NCI-H2227 (cell line): Measurements from ENCODE around the gene WSB2.
"Not testable (repeated sequence)": the region's sequence is repeated elsewhere in the genome, so short reads cannot be mapped to it uniquely, and the experiment has no call there.

Experiments
- DNase-seq: peaks from one replicate; lab custom pipeline; 2025; ENCODE audit not compliant: unreplicated experiment; lab: John Stamatoyannopoulos, UW

The WSB2 gene

DNA sequence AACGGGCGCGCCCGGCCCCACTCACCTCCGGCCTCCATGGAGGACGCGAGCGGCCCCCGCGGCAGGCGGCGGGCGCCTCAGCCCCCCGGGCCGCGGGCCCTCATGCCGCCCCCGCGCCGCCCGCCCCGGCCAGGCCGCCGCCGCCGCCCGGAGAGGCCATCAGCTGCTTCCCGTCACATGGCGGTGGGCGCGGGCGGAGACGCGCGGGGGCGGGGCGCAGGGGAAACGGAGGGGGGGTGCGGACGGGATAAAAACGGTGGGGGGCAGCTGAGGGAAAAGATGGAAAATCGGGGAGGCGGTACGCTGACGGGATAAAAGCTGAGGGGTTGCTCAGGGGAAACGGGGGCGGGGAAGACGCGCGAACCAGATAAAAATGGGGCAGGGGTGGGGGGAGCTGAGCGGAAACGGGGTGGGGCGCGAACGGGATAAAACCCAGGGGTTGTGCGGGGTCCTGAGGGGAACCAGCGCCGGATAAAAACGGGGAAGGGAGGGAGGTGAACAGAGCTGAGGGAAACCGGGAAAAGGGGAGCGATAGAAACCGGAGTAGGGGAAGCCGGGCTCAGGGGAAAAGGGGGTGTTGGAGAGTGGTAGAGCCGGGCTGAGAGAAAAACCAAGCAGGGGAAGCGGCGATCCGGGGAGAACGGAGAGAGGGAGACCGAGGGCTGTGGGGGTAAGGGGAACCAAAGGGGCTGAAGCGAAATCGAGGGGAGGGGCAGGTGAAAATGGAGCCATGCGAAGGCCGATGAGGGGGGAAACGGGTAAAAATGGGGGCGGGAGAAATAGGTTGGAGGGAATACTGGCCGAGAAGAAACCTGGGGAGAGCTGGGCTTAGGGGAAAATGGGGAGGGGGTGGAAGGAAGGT, at the start of gene WSB2:
TSS of gene WSB2 (minus strand) at position 169 of the 862 bp plus-strand sequence. CDS start at position 38, 131 bp downstream.
- peak; percentile 83 for DNase-seq

DNA sequence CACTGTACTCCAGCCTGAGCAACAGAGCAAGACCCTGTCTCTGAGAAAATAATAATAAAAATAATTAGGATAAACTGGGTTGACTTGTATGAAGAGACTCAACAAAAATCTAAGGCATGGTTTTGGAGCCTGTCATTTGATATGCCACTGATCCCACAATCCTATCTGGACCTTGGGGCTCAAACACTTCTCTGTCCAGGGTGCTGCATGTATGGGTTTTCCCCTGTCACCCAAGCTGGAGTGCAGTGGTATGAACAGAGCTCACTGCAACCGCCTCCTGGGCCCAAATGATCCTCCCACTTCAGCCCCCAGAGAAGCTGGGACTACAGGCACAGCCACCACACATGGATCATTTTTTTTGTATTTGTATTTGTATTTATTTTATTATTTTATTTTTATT, 48.1 kb upstream of the WSB2 start:
- no peak for DNase-seq

DNA sequence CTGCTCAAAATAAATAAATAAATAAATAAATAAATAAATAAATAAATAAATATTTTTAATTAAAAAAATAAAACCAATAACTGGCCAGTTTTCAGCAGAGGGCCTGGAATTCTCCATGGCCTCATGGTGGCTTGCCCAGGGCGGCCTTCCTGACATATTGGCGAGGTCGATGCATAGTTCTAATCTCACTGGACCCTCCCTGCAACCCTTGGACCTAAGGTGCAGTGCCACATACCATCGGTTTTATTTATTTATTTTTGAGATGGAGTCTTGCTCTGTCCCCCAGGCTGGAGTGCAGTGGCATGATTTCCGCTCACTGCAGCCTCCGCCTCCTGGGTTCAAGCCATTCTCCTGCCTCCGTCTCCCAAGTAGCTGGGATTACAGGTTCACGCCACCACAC, 46.7 kb upstream of the WSB2 start:
- DNase-seq, result no peak

DNA sequence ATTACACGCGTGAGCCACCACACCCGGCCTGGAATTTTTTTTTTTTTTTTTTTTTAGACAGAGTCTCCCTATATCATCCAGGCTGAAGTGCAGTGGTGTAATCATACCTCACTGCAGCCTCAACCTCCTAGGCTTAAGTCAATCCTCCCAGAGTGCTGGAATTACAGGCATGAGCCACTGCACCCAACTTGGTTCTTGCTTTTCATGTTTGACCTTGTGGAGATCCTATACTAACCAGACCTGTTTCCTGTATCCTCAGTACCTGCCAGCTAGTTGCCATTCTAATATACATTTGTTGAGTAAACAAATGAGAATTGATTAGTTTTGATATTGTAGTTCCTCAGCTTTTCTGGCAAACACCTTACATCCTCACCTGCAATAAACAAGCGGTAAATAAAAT, 46.0 kb upstream of the WSB2 start:
- DNase-seq, result no peak

DNA sequence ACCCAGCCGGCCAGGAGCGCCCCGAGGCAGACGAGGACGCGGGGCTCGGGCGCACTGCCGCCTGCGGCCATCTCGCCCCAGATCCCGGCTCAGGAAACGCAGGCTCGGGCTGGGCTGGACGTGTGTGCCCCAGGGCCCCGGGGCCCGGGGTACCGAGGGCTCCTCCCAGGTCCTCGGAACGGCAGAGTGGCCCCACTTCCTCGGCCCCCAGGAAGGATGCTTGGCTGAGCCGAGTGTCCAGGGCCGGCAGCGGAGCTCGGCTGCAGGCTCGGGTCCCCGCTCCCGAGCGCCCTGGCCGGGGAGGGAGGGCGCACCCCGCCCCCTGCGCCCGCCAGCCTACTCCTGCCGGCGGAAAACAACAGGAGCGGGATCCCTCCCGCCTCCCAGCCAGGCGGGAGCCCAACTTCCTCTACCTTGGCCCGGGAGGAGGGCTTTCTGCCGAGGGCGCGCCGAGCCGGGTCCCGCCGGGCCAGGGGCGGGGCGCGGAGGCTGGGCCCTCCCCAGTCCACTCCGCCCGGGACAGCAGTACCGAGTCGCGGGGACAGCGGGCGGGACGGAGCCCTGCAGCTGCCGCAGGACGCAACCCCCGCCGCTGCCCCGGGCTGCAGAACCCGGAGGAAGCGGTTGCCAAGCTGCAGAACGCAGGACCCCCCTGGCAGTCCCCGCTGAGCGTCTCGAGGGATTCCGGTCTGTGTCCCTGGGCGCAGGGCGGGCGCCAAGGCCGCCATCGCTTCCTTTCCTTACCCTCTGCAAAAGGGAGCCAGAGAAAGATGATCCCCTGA, 42.8 kb upstream of the WSB2 start, which contains the start of gene VSIG10:
TSS of gene VSIG10 (minus strand) at position 411 of the 782 bp plus-strand sequence. CDS start at position 71, 340 bp downstream.
- peak; percentile 78 for DNase-seq

DNA sequence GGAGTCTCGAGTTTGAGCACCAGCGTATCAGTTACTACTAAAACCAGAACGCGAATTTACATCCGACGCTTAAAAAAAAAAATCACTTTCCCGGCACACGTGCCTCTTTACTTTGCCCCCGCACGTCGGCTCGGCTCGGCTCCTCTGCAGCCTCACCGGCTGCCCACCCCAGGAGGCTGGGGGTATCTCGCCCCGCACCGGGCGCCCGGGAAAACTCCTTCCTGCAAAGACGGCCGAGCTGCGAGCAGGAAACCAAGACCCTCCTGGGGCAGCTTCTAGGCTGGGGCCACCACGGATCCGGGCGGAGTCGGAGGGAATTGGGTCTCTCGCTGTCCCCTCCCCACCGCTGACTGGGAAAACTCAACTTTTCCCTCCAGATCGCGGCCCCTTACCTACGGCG, 42.2 kb upstream of the WSB2 start:
- peak; percentile 57 for DNase-seq

DNA sequence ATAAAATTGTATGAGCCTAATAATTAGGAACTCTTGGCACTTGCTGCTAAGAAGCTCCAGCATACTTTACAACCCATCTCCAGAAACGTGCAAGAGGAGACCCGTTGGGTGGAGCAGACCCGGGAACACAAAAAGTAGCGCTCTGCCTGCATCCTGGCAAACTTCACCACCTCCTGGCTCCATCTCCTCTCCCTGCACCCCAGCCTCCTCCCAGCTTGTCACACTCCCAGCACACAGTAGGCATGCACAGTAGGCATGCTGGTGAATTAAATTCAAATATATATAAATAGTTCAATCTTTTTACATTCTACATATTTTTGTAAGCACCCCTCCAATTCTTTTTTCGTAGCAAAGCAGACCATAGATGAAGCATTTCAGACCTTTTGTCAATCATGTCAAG, 41.6 kb upstream of the WSB2 start:
- DNase-seq, result no peak

DNA sequence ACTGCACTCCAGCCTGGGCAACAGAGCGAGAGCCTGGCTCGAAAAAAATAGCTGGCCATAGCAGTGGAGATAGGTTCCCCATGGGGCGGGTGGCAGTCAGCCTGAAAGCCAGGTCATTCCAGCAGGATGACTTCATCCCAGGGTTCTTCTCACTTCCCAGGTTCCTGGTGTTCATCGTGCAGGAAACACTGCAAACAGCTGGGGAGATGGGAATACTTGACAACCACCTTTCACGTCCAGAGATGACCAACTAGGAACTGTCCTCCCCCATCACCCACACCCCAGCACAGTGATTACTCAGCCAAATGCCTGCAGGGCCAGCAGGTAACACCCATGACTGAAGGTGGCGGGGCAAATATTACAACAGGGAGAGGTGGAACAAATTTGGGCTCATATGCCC, 41.1 kb upstream of the WSB2 start:
- no peak for DNase-seq

DNA sequence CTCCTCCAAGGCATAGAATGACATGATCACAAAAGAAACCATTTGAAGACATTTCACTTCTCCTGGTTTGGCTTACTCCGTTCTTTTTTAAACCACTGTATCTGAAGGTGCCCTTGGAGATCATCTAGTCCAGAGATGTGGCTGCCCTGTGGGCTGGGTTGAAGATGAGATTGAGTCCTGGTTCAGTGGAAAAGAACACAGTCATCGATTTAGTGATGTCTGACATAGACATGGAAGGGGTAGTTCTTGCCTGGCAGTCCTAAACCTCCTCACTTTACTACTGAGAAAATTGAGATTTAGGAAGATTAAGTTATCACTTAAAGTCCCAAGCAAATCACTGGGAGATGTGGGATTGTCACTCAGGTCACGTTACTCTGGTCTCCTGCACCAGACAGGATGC, 40.1 kb upstream of the WSB2 start:
- no peak for DNase-seq

DNA sequence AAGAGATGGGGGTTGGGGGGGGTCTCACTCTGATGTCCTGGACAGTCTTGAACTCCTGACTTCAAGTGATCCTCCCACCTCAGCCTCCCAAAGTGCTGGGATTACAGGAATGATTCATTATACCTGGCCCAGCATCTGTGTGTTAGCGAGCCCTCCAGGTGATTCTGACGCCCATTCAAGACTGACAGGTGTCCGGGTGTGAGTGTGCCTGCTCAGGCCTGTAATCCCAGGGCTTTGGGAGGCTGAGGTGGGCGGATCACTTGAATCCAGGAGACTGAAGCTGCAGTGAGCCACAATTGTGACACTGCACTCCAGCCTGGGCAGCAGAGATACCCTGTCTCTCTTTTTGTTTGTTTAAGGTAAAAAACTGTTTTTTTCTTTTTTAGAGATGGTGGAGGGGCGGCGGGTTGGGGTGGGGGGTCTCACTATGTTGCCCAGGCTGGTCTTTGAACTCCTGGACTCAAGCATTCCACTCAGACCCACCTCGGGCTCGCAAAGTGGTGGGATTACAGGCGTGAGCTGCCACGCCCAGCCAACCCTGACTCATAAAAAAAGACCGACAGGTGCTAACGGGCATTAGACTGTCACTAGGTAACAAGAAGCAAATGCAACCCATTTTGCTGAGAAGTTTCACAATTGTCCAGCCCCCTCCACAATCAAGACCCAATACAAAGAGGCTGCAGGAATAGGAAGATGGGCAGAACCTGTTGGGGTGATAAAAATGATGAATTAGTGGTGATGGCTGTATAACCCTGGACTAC, 38.1 kb upstream of the WSB2 start:
- DNase-seq, result no peak

DNA sequence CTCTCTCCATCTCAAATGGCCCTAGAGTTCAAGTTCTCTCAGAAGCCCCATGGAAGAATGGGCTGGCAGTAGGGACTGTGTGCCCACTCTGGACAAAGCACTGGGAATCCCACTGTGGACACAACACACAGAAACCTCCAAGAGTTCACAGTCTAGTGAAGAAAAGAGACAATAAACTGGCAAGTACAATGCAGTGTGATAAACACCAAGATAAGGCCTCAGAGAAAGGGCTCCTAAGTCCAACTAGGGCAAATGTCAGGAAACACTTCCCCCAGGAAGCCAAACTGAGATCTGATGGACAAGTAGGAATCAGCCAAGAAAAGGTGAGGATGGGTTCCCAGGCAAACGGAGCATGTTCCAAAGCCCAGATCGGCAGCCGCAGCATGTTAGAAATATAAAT, 37.4 kb upstream of the WSB2 start:
- DNase-seq, result no peak

DNA sequence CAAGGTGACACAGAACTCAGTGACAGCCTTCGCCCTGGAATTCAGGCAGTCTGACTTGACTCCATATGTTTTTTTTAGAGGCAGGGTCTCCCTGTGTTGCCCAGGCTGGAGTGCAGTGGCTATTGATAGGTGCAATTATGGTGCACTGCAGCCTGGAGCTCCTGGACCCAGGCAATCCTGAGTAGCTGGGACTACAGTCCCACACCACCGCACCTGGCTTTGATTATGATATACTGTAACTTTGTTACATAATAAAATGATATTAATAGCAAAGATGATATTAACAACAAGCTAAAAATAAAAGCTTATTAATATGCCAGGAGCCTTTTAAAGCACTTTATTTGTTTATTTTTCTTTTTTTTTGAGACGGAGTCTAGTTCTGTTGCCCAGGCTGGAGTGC, 33.1 kb upstream of the WSB2 start:
- no peak for DNase-seq

DNA sequence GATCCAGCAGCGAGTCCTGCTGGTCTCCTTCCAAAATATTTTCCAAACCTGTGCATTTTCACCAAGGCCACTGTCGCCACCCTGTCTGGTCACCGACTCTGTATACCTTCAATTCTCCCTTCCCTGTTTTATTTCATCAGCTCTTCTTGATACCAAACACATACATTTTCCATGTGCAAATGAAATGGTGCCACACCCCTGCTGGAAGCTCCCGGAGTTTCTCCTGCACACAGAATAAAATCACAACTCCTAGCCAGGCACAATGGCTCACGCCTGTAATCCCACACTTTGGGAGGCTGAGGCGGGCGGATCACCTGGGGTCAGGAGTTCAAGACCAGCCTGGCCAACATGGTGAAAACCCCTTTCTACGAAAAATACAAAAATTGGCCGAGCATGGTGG, 28.8 kb upstream of the WSB2 start:
- no peak for DNase-seq

DNA sequence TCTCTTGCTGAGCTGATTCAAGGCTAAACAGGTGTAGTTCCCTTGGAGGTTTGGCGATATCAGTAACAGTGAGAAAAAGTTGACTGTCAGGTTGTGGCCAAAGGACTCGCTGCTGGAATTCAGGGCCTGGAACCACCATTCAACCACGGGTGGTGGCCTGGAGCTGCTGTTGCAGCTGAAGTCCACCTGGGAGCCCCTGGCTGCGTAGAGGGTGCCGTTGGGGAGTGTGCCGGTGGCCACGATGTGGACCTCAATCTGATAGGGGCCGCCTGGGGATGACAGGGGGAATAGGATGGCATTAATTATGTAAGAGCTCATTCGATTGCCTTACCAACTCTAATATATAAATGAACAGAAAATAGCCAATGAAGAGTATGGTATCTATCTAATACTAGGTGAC, 21.2 kb upstream of the WSB2 start:
- DNase-seq, result no peak

DNA sequence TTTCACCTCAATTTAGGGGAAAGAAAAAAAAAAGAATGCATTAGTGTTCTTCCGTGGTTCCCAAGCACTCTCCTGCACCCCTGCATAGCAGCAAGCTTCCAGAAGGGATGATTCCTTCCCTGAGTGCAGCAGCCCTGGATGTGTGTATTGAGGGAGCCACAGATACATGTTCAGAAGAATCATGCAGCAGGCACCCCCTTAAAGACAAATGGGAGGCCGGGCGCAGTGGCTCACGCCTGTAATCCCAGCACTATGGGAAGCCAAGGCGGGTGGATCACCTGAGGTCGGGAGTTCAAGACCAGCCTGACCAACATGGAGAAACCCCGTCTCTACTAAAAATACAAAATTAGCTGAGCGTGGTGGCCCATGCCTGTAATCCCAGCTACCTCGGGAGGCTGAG, 20.5 kb upstream of the WSB2 start:
- DNase-seq, result not testable (repeated sequence)

DNA sequence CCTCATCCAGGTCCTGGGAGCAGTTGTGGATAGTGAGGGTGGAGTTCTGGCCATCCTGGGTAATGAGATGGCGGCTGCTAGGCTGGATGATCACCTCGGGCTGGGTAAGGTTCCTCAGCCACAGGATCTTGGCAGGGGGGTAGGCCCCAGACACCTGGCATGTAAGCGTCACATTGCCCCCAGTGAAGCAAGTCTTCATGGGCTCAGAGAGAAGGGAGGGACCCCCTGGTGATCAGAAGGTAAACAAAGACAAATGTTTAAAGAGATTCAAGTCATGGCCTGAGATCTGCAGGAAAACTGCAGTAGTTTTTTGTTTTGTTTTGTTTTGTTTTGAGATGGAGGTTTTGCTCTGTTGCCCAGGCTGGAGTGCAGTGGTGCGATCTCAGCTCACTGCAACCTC, 12.8 kb upstream of the WSB2 start:
- DNase-seq, result no peak

DNA sequence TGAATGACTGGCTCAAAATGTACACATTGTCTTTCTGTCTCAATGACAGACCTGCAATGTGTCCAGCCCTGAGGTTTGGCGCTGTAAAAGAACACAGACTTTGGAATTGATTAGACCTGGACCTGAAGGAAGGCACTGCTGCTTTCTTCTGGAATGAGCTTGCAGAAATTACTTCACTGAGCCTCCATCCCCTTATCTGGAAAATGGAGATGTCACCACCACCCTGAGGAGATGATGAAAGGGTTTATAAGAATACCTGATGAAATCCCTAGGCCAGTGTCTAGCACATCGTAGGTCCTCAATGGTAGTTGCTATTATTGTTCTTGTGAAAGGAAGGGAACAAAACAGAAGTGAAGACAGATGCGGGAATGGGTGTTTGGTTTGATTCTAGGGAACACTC, 9.7 kb upstream of the WSB2 start:
- no peak for DNase-seq

DNA sequence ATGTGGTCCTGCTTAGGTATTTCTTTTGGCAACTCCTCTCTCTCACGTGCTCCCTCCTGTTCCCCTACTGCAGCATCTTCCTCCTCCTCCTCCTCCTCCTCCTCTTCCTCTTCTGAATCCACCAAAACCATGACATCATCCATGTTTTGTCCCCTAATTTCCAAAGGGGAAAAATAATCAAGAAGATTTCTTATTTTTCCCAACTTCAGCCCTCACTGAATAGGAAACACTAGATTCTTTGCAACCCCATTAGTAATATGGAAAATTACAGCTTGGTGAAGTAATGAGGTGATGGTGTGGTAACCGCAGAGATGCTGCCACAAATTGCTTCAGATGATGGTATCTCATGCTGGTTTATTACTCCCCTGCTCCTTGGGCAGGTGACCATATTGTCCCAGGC, 7.5 kb upstream of the WSB2 start:
- no peak for DNase-seq

DNA sequence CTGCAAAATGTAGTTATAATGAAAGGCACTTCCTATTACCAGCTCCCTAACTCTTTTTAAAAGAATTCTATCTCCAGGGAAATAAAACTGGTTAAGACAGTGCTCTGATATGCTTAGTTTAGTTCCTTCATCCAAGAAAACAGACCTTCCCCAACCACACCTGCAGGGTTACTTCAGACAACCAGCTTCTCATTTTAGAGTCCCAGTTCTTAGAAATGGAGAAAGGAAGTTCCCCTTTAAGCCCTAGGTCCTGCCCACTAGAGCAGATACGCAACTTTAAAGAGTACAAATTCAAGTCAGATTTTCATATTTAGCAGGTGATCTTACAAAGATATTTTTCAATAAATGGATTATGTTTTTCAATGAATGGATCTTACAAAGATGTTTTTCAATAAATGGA, 4.4 kb upstream of the WSB2 start:
- no peak for DNase-seq

DNA sequence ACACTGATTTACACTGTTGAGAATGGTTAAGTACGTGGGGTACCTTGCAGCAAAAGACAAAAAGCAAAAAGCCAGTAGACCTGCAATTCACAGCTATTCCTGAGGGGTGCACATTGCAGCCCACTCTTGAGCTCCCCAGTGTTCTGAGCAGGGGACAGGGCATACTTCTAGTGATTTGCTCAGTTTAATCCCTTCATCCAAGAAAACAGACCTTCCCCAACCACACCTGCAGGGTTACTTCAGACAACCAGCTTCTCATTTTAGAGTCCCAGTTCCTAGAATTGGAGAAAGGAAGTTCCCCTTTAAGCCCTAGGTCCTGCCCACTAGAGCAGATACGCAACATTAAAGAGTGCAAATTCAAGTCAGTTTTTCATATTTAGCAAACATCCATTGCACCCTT, 3.6 kb upstream of the WSB2 start:
- peak; percentile 32 for DNase-seq

DNA sequence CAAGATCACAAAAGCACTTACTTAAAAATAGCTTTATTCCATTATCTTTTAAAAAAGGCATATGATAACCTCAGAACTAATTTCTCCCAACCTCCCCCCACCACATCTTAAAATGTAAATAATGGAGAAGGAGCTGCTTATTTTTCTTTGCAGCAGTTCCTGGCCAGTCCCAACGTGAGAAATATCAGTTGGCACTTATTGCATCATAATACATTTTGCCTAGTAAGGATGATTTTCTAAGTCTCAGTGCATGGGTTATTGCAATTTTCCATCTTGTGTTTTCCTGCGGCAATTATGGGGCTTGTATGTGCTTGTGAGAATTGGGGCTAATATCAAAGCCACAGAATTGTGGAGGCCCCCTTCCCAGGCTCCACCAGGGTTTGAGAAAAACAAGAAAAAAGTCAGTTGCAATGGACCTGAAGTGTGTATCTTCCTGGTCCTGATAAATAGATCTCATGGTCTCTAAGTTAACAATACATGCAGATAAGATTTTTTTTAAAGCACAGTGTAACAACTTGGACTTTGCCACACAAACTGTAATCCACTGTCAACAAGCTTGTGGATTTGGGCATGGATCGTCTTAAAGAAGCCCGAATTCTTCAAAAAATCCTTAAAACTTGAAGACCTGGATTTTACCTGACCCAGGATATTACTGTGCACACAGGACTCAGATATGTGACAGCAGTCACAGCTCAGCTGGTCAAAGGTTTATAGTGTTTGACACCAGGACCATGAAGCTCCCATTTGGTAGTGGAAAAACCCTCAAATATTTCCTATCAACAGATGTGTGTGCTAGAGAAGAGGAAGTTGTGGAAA, 2.8 kb upstream of the WSB2 start:
- DNase-seq, result no peak
